A673 (cell line): Measurements from ENCODE around the gene CCDC102B. TPM values are rescaled to one million over a fixed set of nuclear protein-coding genes. Genes with fewer than 3 reads are reported as not detected.

Experiments
- BruUV-seq: library from RNA; stranded (reverse); fragments of 400-500 nt; replicated peaks from 2 replicates; lab custom pipeline; 2021; lab: Mats Ljungman, UMichigan
- CTCF ChIA-PET: fragments of 300-600 bp; sonication (Branson Sonifier 250); formaldehyde crosslinking; loops from one replicate; lab custom pipeline; 2022; ENCODE audit warnings: antibody characterized with exemption; lab: Charles Lee
- POLR2A ChIA-PET: fragments of 300-600 bp; sonication (Branson Sonifier 250); formaldehyde crosslinking; loops from one replicate; lab custom pipeline; 2022; ENCODE audit warnings: antibody characterized with exemption; ENCODE audit not compliant: low non-redundant PET; lab: Charles Lee
- DNase-seq: peaks from one replicate; pipeline ENCODE4 v3.0.0-alpha.2; 2015; ENCODE audit warnings: low spot score
- H3K27ac ChIP-seq: fragments of 200-600 bp; sonication (generic); 2 replicates; pipeline ENCODE4 v1.5.1; 2016; ENCODE audit warnings: mixed run types, low read depth, mild to moderate bottlenecking, mixed read lengths, antibody characterized with exemption, low read length; ENCODE audit not compliant: poor library complexity, severe bottlenecking
- H3K27me3 ChIP-seq: fragments of 200-600 bp; sonication (generic); replicated peaks from 2 replicates; pipeline ENCODE4 v1.6.1; 2017; ENCODE audit warnings: mixed run types, low read depth, mild to moderate bottlenecking, mixed read lengths, antibody characterized with exemption, low read length; ENCODE audit not compliant: insufficient read depth, poor library complexity
- H3K36me3 ChIP-seq: fragments of 200-600 bp; sonication (generic); 2 replicates; pipeline ENCODE4 v1.6.1; 2016; ENCODE audit warnings: mixed run types, mild to moderate bottlenecking, mixed read lengths, antibody characterized with exemption, low read length; ENCODE audit not compliant: insufficient read depth, poor library complexity, severe bottlenecking
- H3K4me1 ChIP-seq: fragments of 200-600 bp; sonication (generic); 2 replicates; pipeline ENCODE4 v1.6.1; 2017; ENCODE audit warnings: mixed run types, mild to moderate bottlenecking, mixed read lengths, antibody characterized with exemption, low read length; ENCODE audit not compliant: insufficient read depth, poor library complexity, severe bottlenecking
- H3K4me3 ChIP-seq: fragments of 200-600 bp; sonication (generic); 2 replicates; pipeline ENCODE4 v1.5.1; 2016; ENCODE audit warnings: low read depth, mixed run types, mild to moderate bottlenecking, mixed read lengths, low read length; ENCODE audit not compliant: poor library complexity, severe bottlenecking
- H3K9me3 ChIP-seq: fragments of 200-600 bp; sonication (generic); 2 replicates; pipeline ENCODE4 v1.6.1; 2016; ENCODE audit warnings: mixed run types, low read depth, mild to moderate bottlenecking, mixed read lengths, antibody characterized with exemption, low read length; ENCODE audit not compliant: poor library complexity, severe bottlenecking
- EZH2 ChIP-seq: fragments of 200-600 bp; sonication (generic); IDR thresholded peaks from 2 replicates; pipeline ENCODE4 v1.6.1; 2017; ENCODE audit warnings: borderline replicate concordance, low read depth, mild to moderate bottlenecking, mixed read lengths, antibody characterized with exemption, low read length; ENCODE audit not compliant: poor library complexity, severe bottlenecking
- intact Hi-C: fragments of 100-400 bp; cut with micrococcal nuclease; formaldehyde crosslinking; loops from one replicate; pipeline ENCODE4 v1.10.0; 2022; ENCODE audit not compliant: unreplicated experiment
- total RNA-seq: library from RNA; stranded (reverse); gene quantifications from 2 replicates; pipeline ENCODE4 v1.2.3, GENCODE V29; 2021
- TF ChIP-seq, protein P1 (sequence below): fragments of 300-800, 200-600 bp; sonication (generic); conservative IDR thresholded peaks from 2 replicates; pipeline ENCODE4 v1.5.1; 2017; ENCODE audit warnings: low read depth, mild to moderate bottlenecking, antibody characterized with exemption, low read length, moderate library complexity, mixed read lengths

Gene CCDC102B
- total RNA-seq, 1 experiment from 2014 or later, result 12.5 TPM

GRCh38 chr18:68887410-68887809, 89.5 kb downstream of the CCDC102B start:
- Histone ChIP-seq H3K27ac (no peak overlapping the region), H3K4me3 (no peak overlapping the region), H3K36me3 (no peaks in the 10 kb centered on the region), H3K27me3 (no peaks in the 10 kb centered on the region), H3K9me3 (no peaks in the 10 kb centered on the region), H3K4me1 (no peaks in the 10 kb centered on the region)
- intact Hi-C loops, result no loop called here
- CTCF ChIA-PET, result no interaction called here
- TF ChIP-seq, protein P1, sequence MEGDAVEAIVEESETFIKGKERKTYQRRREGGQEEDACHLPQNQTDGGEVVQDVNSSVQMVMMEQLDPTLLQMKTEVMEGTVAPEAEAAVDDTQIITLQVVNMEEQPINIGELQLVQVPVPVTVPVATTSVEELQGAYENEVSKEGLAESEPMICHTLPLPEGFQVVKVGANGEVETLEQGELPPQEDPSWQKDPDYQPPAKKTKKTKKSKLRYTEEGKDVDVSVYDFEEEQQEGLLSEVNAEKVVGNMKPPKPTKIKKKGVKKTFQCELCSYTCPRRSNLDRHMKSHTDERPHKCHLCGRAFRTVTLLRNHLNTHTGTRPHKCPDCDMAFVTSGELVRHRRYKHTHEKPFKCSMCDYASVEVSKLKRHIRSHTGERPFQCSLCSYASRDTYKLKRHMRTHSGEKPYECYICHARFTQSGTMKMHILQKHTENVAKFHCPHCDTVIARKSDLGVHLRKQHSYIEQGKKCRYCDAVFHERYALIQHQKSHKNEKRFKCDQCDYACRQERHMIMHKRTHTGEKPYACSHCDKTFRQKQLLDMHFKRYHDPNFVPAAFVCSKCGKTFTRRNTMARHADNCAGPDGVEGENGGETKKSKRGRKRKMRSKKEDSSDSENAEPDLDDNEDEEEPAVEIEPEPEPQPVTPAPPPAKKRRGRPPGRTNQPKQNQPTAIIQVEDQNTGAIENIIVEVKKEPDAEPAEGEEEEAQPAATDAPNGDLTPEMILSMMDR, result no peak
- no peak for TF ChIP-seq EZH2
- BruUV-seq, result no TSS peak
- POLR2A ChIA-PET, result interaction anchor here (0.6 kb wide), 1 partner anchor 96 kb away, joined by 3 read pairs; no protein-coding TSS in a partner anchor
- no peak for DNase-seq

- BruUV-seq, result no TSS peak
- TF ChIP-seq, protein P1, result no peak
- TF ChIP-seq EZH2, result no peak
- Histone ChIP-seq H3K27ac (no peak overlapping the region), H3K36me3 (no peaks in the 10 kb centered on the region), H3K4me3 (no peak overlapping the region), H3K4me1 (no peaks in the 10 kb centered on the region), H3K27me3 (no peaks in the 10 kb centered on the region), H3K9me3 (no peaks in the 10 kb centered on the region)
- ChIA-PET CTCF (no interaction called here), POLR2A (no interaction called here)
- no peak for DNase-seq
- intact Hi-C loops, result no loop called here
Measured at GRCh38 chr18:68893354-68893753, 95.5 kb downstream of the CCDC102B start.

- CTCF ChIA-PET, result no interaction called here
- Histone ChIP-seq H3K36me3 (no peaks in the 10 kb centered on the region), H3K27ac (no peak overlapping the region), H3K4me3 (no peak overlapping the region), H3K9me3 (no peaks in the 10 kb centered on the region), H3K27me3 (no peaks in the 10 kb centered on the region), H3K4me1 (no peaks in the 10 kb centered on the region)
- POLR2A ChIA-PET, result no interaction called here
- no peak for DNase-seq
- BruUV-seq, result no TSS peak
- intact Hi-C loops, result no loop called here
- TF ChIP-seq, protein P1, result no peak
- TF ChIP-seq EZH2, result no peak
Measured at GRCh38 chr18:68897286-68897685, 99.4 kb downstream of the CCDC102B start.
